Fibroblast of skin of left quadriceps (primary cell): ENCODE measurements around the gene BLMH.
"Not testable (repeated sequence)": the region's sequence is repeated elsewhere in the genome, so short reads cannot be mapped to it uniquely, and the experiment has no call there.

Source experiments
- DNase-seq, 2 experiments: peaks; one replicate each; pipeline ENCODE4 v3.0.0-alpha.2; 2013; ENCODE audit warnings: low read depth in 2 of 2

The BLMH gene

GRCh38 chr17:30249460-30249859, 42.3 kb downstream of the BLMH start:
- no peak for DNase-seq

DNA sequence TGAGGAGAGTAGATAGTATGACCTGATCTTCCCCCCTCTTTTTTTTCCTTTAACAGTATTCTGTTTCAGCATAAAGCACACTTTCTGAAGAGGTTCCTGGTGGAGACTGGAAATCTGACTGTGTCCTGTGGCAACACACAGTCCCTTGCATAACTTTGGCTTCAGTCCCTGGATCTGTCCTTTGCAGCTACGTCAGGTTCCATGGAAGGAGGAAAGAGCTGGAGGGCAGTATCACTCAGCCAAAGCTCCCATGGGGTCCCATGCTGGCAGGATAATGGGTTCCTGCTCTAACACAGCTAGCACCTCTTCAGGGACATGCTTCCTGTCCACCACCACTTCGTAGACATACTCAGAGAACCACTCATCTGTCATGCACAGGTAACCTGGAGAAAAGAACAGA, 43.0 kb downstream of the BLMH start:
- DNase-seq = no peak

GRCh38 chr17:30246460-30246859, 45.3 kb downstream of the BLMH start:
- DNase-seq = no peak

DNA sequence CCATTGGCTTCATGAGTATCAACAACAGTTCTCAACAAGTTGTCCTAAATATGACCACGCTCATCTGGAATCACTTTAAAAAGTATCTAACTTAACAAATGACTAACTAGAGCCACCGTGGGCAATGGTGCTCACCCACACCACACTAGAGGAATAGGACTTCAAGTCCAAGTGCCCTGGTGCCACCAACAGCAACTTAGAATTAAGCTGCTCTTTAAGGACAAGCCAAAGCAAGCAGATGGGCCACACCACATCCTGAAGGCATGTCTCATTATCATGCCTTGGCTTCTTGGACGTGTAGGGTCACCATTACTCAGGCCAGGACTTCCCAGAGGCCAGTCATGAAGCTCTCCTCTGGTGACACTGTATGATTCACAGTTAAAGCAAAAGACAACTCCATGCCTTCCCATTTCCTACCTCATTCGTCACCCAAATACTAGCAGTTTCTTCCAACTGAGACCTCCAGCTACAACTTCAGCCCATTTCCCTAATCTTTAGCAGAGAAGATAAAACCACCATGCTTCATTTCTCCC, 46.8 kb downstream of the BLMH start:
- DNase-seq = no peak

DNA sequence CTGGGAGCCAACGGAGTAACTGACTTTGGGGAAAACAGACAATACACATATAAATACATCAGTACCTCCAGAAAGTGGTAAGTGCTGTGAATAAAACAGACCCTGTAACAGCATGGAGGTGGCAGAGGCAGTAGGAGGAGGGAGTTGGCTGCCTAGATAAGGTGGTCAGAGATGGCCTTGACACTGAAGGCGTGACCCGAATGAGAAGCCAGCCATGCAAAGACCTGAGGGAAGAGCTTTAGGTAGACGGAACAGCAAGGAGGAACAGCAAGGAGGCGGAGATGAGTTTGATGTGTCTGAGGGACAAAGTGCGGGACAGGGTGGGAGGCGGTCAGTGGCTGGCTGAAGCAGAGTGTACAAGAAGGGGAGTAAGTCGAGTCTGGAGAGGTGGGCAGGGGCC, 48.2 kb downstream of the BLMH start:
- no peak for DNase-seq

DNA sequence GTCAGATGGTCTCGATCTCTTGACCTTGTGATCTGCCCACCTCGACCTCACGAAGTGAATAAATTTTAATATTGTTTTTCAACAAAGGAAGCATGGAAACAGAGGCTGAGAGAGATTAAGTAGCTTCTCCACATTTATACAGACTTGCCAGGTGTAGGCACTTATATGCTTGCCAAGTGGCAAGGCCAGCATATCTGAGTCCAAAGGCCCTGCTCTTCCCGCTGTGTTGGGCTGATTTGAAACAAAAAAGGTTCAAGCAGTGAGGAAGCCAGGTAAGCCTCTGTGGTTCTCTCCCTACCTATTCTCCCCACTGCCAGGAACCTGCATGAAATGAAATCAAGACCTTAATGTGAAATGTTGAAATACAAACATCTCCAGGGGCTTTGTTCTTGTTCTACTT, 48.7 kb downstream of the BLMH start:
- no peak for DNase-seq

- DNase-seq = no peak
Measured at GRCh38 chr17:30241051-30241450, 50.7 kb downstream of the BLMH start.

- no peak for DNase-seq
Measured at GRCh38 chr17:30240177-30240576, 51.6 kb downstream of the BLMH start.

DNA sequence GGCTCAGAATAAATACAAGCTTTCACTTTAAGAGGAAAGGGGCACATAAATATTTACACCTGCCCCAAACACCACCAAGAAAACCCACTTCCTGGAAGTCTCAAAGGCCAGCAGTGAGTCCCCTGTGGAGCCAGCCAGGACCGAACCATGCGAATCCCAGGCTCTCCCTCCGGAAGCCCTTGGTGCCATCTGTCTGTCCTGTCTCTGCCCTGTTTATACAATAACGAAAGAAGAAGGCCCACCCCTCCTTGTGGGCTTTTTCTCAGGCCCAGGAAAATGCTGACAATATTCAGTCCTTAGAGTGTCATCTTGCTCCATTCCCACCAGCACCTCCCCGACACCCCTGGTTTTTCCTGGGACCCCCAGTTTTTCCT, 52.7 kb downstream of the BLMH start:
- DNase-seq = no peak

GRCh38 chr17:30238387-30239088, 53.2 kb downstream of the BLMH start:
- no peak for DNase-seq

DNA sequence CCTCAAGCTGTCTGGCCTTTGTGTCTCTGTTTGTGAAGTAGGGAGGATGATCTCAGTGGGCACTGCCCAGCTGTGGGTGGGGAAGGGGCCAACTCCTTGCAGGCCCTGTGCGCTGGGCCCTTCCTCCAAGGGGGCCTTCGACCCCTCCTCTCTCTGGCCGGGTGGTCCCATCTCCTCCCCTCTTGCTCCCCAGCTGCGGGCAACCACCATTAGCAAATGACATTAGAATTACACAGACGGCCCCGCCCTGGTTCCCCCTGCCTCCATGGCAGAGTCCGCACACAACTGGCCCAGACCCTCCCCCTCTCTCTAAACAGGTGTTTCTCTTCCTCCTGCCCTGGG, 53.8 kb downstream of the BLMH start:
- no peak for DNase-seq

DNA sequence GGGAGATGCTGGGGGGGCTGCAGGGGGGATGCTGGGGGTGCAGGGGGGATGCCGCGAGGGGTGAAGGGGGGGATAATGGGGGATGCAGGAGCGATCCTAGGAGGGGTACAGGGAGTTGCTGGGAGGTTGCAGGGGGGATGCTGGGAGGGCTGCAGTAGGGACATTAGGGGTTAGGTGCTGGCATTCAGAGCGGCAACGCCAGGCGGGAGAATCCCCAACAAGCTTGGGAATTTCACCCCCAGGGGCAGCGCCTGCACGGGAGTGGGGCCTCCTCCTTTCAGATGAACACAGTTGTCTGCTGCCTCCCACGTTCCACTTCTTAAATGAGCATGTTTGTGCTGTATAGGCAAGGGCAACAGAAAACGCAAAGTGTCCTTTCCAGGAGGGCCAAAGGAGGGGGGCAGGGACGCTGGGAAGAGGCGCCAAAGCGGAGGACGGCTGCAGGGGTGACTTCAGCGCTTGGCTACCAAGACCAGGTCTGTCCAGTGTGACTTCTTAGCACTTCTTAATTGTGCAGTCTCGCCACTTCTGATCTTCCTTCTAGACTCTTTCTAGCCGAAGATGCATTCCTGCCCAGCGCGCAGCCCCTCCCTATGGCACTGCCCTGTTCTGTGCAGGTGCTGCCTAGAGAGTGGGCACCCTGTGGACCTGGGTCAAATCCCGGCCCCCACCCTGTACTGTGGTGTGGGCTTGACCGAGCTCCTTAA, 54.3 kb downstream of the BLMH start:
- no peak for DNase-seq

- DNase-seq = no peak
Measured at GRCh38 chr17:30236766-30237165, 55.0 kb downstream of the BLMH start.

DNA sequence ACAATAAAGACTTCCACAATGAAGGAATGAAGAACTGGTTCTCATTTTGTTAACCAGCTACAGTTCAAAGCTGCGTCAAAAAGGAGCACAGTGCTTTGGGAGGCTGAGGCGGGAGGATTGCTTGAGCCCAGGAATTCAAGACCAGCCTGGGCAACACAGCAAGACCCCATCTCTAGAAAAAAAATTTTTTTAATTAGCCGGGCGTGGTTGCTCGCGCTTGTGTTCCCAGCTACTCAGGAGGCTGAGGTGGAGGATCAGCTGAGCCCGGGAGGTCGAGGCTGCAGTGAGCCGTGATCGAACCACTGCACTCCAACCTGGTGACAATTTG, 55.5 kb downstream of the BLMH start:
- no peak for DNase-seq

DNA sequence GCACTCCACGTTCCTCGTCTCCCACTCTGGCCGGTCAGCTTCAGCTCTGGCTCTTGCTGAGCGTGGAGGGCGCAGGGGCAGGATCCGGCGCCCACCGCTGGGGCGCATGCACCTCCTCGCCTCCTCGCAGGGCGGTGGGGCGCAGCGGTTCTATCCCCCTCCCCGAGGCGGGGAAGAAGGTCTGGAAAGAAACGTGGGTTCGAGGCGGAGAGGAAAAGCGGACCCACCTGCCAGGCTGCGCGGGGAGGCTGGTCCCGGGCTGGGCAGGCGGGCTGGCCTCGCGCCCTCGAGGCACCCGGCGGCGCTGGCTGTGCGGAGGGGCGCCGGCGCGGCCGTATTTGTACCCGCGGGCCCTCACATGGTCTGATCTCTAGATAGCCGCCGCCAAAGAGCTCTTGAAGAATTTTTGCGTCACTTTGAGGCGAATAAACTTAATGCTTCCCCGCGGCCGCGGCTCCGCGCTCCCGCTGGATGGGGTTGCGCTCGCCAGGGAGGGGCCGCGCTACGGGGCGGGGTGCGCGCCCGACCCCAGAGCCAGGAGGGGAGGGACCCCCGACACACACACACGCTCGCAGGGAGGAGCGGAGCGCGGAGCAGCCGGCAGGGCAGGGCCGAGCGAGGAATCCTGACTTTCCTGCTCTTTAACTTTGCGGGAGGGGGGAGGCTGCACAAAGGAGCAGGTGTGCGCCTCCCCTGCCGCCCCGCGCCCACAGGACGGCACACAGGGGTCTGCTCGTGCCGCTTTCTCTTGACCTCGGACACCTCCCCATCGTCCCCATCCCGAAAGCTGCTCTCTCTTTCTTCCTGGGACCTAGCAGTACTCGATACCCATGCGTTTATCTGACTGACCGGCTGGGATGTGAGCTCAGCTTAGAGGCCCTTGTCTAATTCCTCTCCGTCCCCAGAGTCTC, 56.1 kb downstream of the BLMH start, which contains the start of gene SLC6A4:
SLC6A4 (minus strand) TSS at position 312 of the 911 bp plus-strand sequence. CDS start 13,739 bp downstream, outside the sequence.
- DNase-seq = no peak

DNA sequence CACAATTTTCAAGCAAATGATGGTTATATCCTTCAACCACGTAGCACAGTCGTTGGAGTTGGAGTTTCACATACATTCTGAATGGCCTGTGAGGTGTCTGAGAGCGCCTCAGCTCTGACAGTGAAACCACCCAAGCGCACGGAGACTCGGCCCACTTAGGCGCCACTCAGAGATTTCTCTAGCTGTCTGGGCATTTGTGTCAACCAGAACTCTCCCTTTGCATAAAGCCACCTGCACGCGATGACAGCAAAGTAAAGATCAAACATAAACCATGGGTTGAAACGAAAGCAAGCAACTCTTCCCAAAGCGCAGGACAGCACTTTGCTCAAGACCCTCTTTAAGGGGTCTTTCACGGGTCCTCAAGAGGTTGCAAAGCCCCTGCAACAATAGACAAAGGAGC, 56.8 kb downstream of the BLMH start:
- no peak for DNase-seq

DNA sequence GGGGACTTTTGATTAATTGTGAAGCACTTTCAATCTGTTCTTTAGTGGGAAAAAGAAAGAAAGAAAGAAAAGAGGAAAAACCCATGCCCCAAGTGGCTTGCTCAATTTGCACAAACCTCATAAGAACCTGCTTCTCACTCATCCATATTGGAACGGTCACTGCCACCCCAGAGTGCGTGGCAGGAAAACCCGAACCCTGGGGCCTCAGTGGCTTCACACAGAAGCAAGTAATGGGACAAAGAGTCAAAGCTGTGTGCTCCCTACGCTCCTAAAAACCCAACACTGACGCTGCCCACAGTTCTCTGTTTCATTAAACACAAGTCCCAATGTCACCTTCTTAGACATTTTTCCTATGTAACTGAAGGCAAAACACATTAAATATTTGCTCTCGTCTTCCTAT, 57.4 kb downstream of the BLMH start:
- no peak for DNase-seq

GRCh38 chr17:30232824-30233427, 58.8 kb downstream of the BLMH start:
- DNase-seq = no peak

DNA sequence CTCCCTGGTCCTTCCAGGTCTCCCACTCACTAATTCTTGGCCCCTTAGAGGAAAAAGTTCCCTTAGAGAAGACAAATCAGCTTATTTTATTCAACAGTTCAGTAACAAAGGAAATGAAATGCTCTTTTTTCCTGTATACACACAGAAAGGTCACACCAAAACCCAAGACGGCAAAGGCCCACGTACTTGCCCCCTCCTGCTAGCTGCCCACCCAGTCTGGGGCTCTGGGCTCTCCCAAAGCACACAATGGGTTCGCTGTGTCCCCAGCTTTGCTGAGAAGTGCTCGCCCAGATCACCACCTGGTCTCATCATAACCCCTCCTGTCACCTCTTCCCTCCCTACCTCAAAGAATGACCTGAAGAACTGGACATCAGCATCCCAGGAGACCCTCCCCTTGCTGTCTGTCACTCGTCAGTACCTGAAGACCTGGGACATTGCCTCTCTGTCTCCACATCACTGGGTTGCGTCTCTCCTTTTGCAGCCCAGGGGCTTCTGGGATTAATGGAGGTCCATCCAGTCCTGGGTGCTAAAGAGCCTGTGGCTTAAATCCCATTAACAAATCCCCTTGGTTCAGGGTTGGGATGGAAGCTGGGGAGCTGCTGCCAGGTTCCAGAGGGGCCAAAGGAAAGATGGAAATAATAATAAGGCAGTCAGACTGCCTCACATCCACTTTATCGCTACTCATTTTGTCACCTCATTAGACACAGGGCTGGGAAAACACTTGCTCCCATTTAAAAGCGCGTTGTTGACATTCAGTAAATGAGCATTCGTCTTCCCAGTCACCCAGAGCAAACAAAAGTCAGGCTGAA, 59.5 kb downstream of the BLMH start:
- no peak for DNase-seq

DNA sequence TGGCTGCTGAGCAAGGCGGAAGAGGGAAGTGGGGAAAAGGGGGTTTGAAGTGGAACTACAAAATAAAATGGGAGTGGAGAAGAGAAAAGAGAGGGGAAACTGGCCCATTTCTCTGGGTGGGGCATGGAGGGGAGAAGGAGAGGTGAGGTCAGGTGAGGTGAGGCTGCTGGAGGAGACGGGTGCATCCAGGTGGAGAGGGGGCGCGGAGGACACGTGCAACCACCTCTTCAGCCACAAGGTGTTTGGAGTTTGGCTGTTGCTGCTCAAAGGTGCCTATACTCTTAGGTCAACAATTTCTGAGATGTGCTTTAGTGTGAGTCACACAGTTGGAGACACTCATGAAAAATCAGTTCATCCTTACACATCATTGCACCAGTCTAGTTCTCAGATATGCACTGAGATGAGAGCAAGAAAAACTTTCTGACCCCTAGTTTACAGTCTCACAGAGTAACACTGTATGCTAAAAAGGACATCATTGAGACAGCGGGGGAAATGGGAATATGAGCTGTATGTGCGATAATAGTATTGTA, 61.1 kb downstream of the BLMH start:
- no peak for DNase-seq

DNA sequence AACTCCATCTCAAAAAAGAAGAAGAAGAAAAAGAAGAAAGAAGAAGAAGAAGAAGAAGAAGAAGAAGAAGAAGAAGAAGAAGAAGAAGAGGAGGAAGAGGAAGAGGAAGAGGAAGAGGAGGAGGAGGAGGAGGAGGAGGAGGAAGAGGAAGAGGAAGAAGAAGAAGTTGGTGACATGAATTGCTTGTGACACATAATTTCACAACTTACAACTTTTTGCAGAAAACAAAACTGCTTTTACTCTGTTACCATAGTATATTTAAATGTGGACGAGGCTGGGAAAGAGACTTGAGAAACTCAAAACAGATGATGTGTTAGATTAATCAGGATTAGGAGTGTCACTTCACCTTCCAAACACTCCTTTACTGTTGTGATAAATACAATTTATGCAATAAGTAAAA, 61.7 kb downstream of the BLMH start:
- not testable (repeated sequence) for DNase-seq
